GM23338 (cell line): ENCODE data around the gene METTL6. TPM values are rescaled to one million over a fixed set of nuclear protein-coding genes. Genes with fewer than 3 reads are reported as not detected.

Experiments used
- ATAC-seq: fragments of 200-7000 bp; cut with Tn5 transposase; 3 replicates; pipeline ENCODE4 v1.9.1; 2020
- DNase-seq: peaks from one replicate; pipeline ENCODE4 v3.0.0-alpha.2; 2015; ENCODE audit warnings: low spot score
- H2AFZ ChIP-seq: fragments of 200-600 bp; sonication (generic); 2 replicates; pipeline ENCODE4 v1.8.0; 2016; ENCODE audit warnings: antibody characterized with exemption, mild to moderate bottlenecking, moderate library complexity
- H3F3A ChIP-seq: fragments of 200-600 bp; sonication (generic); replicated peaks from 2 replicates; pipeline ENCODE4 v1.8.0; 2017; ENCODE audit warnings: antibody characterized with exemption, mixed run types, low read depth
- H3K27ac ChIP-seq: fragments of 200-600 bp; sonication (generic); 2 replicates; pipeline ENCODE4 v1.6.1; 2016; ENCODE audit warnings: low read depth
- H3K27me3 ChIP-seq: fragments of 200-600 bp; sonication (generic); 2 replicates; pipeline ENCODE4 v1.8.0; 2016; ENCODE audit warnings: mild to moderate bottlenecking, mixed run types, moderate library complexity; ENCODE audit not compliant: insufficient read depth
- H3K36me3 ChIP-seq: fragments of 200-600 bp; sonication (generic); 2 replicates; pipeline ENCODE4 v1.8.0; 2016; ENCODE audit warnings: mild to moderate bottlenecking; ENCODE audit not compliant: insufficient read depth
- H3K4me1 ChIP-seq: fragments of 200-600 bp; sonication (generic); 2 replicates; pipeline ENCODE4 v1.8.0; 2016; ENCODE audit warnings: mild to moderate bottlenecking, moderate library complexity; ENCODE audit not compliant: insufficient read depth
- H3K4me2 ChIP-seq: fragments of 200-600 bp; sonication (generic); 2 replicates; pipeline ENCODE4 v1.7.1; 2017; ENCODE audit warnings: mixed run types
- H3K4me3 ChIP-seq: fragments of 200-600 bp; sonication (generic); 2 replicates; pipeline ENCODE4 v1.6.1; 2016; ENCODE audit warnings: mixed run types
- H3K79me2 ChIP-seq: fragments of 200-600 bp; sonication (generic); replicated peaks from 2 replicates; pipeline ENCODE4 v1.8.0; 2017; ENCODE audit warnings: mild to moderate bottlenecking; ENCODE audit not compliant: insufficient read depth
- H3K9me2 ChIP-seq: fragments of 200-600 bp; sonication (generic); 2 replicates; pipeline ENCODE4 v1.8.0; 2017; ENCODE audit not compliant: insufficient read depth
- H4K20me1 ChIP-seq: fragments of 200-600 bp; sonication (generic); replicated peaks from 2 replicates; pipeline ENCODE4 v1.8.0; 2017; ENCODE audit warnings: mild to moderate bottlenecking; ENCODE audit not compliant: insufficient read depth
- H3K27ac Mint-ChIP-seq: 2 replicates; pipeline ENCODE4 v1.8.0; 2020; ENCODE audit warnings: inconsistent platforms, mild to moderate bottlenecking, moderate library complexity, mixed read lengths
- H3K27me3 Mint-ChIP-seq: 3 replicates; pipeline ENCODE4 v1.8.0; 2022; ENCODE audit warnings: low read depth, mild to moderate bottlenecking, moderate library complexity, mixed read lengths, inconsistent platforms; ENCODE audit not compliant: insufficient read depth, poor library complexity
- H3K36me3 Mint-ChIP-seq: 3 replicates; pipeline ENCODE4 v1.8.0; 2021; ENCODE audit warnings: low read depth, mild to moderate bottlenecking, inconsistent platforms, moderate library complexity, mixed read lengths
- H3K4me1 Mint-ChIP-seq: 3 replicates; pipeline ENCODE4 v1.8.0; 2020; ENCODE audit warnings: mild to moderate bottlenecking, inconsistent platforms, mixed read lengths
- H3K4me3 Mint-ChIP-seq: 3 replicates; pipeline ENCODE4 v1.8.0; 2021; ENCODE audit warnings: moderate library complexity, mild to moderate bottlenecking, inconsistent platforms, mixed read lengths
- H3K9me3 Mint-ChIP-seq: 3 replicates; pipeline ENCODE4 v1.8.0; 2020; ENCODE audit warnings: moderate library complexity, mild to moderate bottlenecking, inconsistent platforms, mixed read lengths
- CREB1 ChIP-seq: fragments of 250-450 bp; sonication (Bioruptor Pico); IDR thresholded peaks from 2 replicates; pipeline ENCODE4 v1.5.0; 2020; ENCODE audit warnings: low read depth, mild to moderate bottlenecking, moderate library complexity
- ETS1 ChIP-seq: IDR thresholded peaks from 2 replicates; pipeline ENCODE4 v1.6.1; 2016; ENCODE audit warnings: antibody characterized with exemption
- EZH2phosphoT487 ChIP-seq: fragments of 200-600 bp; sonication (generic); IDR thresholded peaks from one replicate; pipeline ENCODE4 v1.8.1; 2018; ENCODE audit warnings: antibody characterized with exemption; ENCODE audit not compliant: unreplicated experiment
- JUNB ChIP-seq: IDR thresholded peaks from one replicate; pipeline ENCODE4 v1.6.1; 2016; ENCODE audit warnings: antibody characterized with exemption; ENCODE audit not compliant: unreplicated experiment
- NANOG ChIP-seq: IDR thresholded peaks from 2 replicates; pipeline ENCODE4 v1.6.1; 2016; ENCODE audit warnings: antibody characterized with exemption, borderline replicate concordance
- POLR2AphosphoS5 ChIP-seq: IDR thresholded peaks from 2 replicates; pipeline ENCODE4 v1.6.1; 2016; ENCODE audit warnings: antibody characterized with exemption, low read depth
- REST ChIP-seq: IDR thresholded peaks from one replicate; pipeline ENCODE4 v1.6.1; 2018; ENCODE audit warnings: antibody characterized with exemption; ENCODE audit not compliant: unreplicated experiment
- STAT1 ChIP-seq: IDR thresholded peaks from one replicate; pipeline ENCODE4 v1.6.1; 2016; ENCODE audit warnings: antibody characterized with exemption; ENCODE audit not compliant: unreplicated experiment
- ZNF331 ChIP-seq: fragments of 250-450 bp; sonication (Bioruptor Pico); IDR thresholded peaks from 2 replicates; pipeline ENCODE4 v1.5.0; 2020; ENCODE audit warnings: low read depth, mild to moderate bottlenecking, moderate library complexity
- polyA plus RNA-seq: library from polyadenylated mRNA; unstranded; fragments of >200 nt; fragmentation: Nextera tagmentation; extraction: Ambion mirVana; gene quantifications from 2 replicates; pipeline ENCODE4 v1.2.1, GENCODE V29; 2016
- total RNA-seq: library from RNA; depleted of rRNA; stranded (reverse); fragments of >200 nt; shearing (Covaris generic); gene quantifications from 2 replicates; pipeline ENCODE4 v1.2.3, GENCODE V29; 2014

Gene METTL6
- total and polyA plus RNA-seq, 2 experiments from 2014 or later: 15.1 to 17.8 TPM

- H3K36me3 ChIP-seq: peaks cover 42% of the 10 kb centered on the region
- no peak for TF ChIP-seq ZNF331
- no peak for TF ChIP-seq POLR2AphosphoS5
- no peak for TF ChIP-seq JUNB
- H3K27ac Mint-ChIP-seq: no peak overlapping the region
Observed at GRCh38 chr3:15440891-15441290, 13.5 kb upstream of the METTL6 start.

GRCh38 chr3:15439476-15439875 is 12.1 kb upstream of the METTL6 start:
- DNase-seq (no peak), ATAC-seq (no peak)
- peaks cover 70% of the 10 kb centered on the region for H3K36me3 Mint-ChIP-seq
- H3K27me3 Mint-ChIP-seq: no peaks in the 10 kb centered on the region
- H3K27me3 ChIP-seq: no peaks in the 10 kb centered on the region
- TF ChIP-seq POLR2AphosphoS5 (no peak), STAT1 (no peak), EZH2phosphoT487 (no peak), ZNF331 (no peak), CREB1 (CRISPR knock-in tag) (no peak), JUNB (no peak), REST (no peak), ETS1 (no peak), NANOG (no peak)
- H3K27ac ChIP-seq: no peak overlapping the region
- no peaks in the 10 kb centered on the region for H3F3A ChIP-seq
- no peaks in the 10 kb centered on the region for H3K9me2 ChIP-seq
- no peaks in the 10 kb centered on the region for H3K9me3 Mint-ChIP-seq
- H3K4me3 Mint-ChIP-seq: no peak overlapping the region
- H3K79me2 ChIP-seq: no peaks in the 10 kb centered on the region
- H2AFZ ChIP-seq: no peak overlapping the region
- peaks cover 57% of the 10 kb centered on the region for H3K36me3 ChIP-seq
- H3K4me1 ChIP-seq: no peaks in the 10 kb centered on the region
- no peak overlapping the region for H3K4me3 ChIP-seq
- peaks cover 6% of the 10 kb centered on the region for H4K20me1 ChIP-seq
- no peak overlapping the region for H3K4me2 ChIP-seq
- H3K4me1 Mint-ChIP-seq: no peaks in the 10 kb centered on the region
- no peak overlapping the region for H3K27ac Mint-ChIP-seq

More at GRCh38 chr3:15440891-15441290, 13.5 kb upstream of the METTL6 start:
- Mint-ChIP-seq H3K4me3 (no peak overlapping the region), H3K27me3 (no peaks in the 10 kb centered on the region), H3K4me1 (no peaks in the 10 kb centered on the region), H3K36me3 (peaks cover 59% of the 10 kb centered on the region), H3K9me3 (no peaks in the 10 kb centered on the region)
- H3K9me2 ChIP-seq: no peaks in the 10 kb centered on the region
- no peaks in the 10 kb centered on the region for H3K4me1 ChIP-seq
- no peak overlapping the region for H3K27ac ChIP-seq
- H3F3A ChIP-seq: no peaks in the 10 kb centered on the region
- no peak overlapping the region for H3K4me3 ChIP-seq
- no peaks in the 10 kb centered on the region for H3K27me3 ChIP-seq
- no peak overlapping the region for H2AFZ ChIP-seq
- no peaks in the 10 kb centered on the region for H3K79me2 ChIP-seq
- no peak for ATAC-seq
- peaks cover 6% of the 10 kb centered on the region; the same call in 1 of the 2 replicates for H4K20me1 ChIP-seq
- no peak for DNase-seq
- no peak overlapping the region for H3K4me2 ChIP-seq
